Measurements from ENCODE around the gene TSHZ2.

DNA sequence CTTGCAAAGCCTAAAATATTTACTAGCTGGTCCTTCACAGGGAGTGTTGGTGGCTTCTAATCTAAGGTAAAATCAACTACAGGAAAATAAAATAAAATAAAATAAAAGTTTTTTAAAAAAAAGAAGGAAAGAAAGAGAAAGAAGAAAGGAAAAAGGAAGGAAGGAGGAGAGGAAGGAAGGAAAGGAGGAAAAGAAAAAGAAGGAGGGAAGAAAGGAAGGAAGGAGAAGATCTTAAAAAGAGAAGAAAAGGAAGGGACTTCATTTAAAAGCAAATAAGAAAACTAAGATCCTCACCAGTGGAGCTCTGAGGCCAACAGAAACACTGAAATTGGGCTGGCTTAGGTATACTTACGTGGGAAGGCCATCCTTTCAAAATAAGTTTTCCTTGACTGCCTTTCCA lies 178.4 kb downstream of the TSHZ2 start:
- no peak for TF ChIP-seq POLR2A (IDR thresholded peaks at IDR 0.05; ENCODE audit: low read depth, low read length)
- TF ChIP-seq, protein P1, sequence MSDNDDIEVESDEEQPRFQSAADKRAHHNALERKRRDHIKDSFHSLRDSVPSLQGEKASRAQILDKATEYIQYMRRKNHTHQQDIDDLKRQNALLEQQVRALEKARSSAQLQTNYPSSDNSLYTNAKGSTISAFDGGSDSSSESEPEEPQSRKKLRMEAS (IDR thresholded peaks at IDR 0.05; ENCODE audit: insufficient read depth, insufficient read length) = no peak
- TF ChIP-seq, protein P2, sequence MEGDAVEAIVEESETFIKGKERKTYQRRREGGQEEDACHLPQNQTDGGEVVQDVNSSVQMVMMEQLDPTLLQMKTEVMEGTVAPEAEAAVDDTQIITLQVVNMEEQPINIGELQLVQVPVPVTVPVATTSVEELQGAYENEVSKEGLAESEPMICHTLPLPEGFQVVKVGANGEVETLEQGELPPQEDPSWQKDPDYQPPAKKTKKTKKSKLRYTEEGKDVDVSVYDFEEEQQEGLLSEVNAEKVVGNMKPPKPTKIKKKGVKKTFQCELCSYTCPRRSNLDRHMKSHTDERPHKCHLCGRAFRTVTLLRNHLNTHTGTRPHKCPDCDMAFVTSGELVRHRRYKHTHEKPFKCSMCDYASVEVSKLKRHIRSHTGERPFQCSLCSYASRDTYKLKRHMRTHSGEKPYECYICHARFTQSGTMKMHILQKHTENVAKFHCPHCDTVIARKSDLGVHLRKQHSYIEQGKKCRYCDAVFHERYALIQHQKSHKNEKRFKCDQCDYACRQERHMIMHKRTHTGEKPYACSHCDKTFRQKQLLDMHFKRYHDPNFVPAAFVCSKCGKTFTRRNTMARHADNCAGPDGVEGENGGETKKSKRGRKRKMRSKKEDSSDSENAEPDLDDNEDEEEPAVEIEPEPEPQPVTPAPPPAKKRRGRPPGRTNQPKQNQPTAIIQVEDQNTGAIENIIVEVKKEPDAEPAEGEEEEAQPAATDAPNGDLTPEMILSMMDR (IDR thresholded peaks at IDR 0.05; ENCODE audit: extremely low read depth in 1 of 2, insufficient read depth in 1 of 2, low read depth in 1 of 2, low read length in 2 of 2) = no peak
- TF ChIP-seq EZH2 (IDR thresholded peaks at IDR 0.05; ENCODE audit: borderline replicate concordance, low read depth, low read length, severe bottlenecking) = no peak
- TF ChIP-seq POLR2AphosphoS5 (IDR thresholded peaks at IDR 0.05; ENCODE audit: insufficient read depth, low read depth, low read length) = no peak
- no peak for TF ChIP-seq GATA2 (IDR thresholded peaks at IDR 0.05; ENCODE audit: insufficient read depth, insufficient read length, low read depth, low read length)
- TF ChIP-seq JUN (IDR thresholded peaks at IDR 0.05; ENCODE audit: borderline replicate concordance, insufficient read depth, insufficient read length, low read depth) = no peak
- TF ChIP-seq FOS (IDR thresholded peaks at IDR 0.05; ENCODE audit: borderline replicate concordance, insufficient read depth, low read length) = no peak
